Breast epithelium (tissue), 3 donors: ENCODE data around the gene USP3.

Experiments used
- CTCF ChIP-seq, 3 donors: fragments of 450-650 bp; IDR thresholded peaks; one replicate each; pipeline ENCODE4 v1.5.1; 2016 to 2017; ENCODE audit warnings: antibody characterized with exemption in 3 of 3, mild to moderate bottlenecking in 3 of 3, moderate library complexity in 3 of 3
- POLR2A ChIP-seq: fragments of 450-650 bp; IDR thresholded peaks from one replicate; pipeline ENCODE4 v1.6.1; 2016; ENCODE audit warnings: antibody characterized with exemption, mild to moderate bottlenecking, moderate library complexity
- POLR2AphosphoS5 ChIP-seq, 3 donors: sonication (generic); formaldehyde crosslinking; IDR thresholded peaks; one replicate each; pipeline ENCODE4 v1.6.1; 2017; ENCODE audit warnings: antibody characterized with exemption in 3 of 3

- TF ChIP-seq CTCF (IDR thresholded peaks at IDR 0.05) (no peak), POLR2A (no peak), POLR2AphosphoS5 (IDR thresholded peaks at IDR 0.05) (no peak)
Measured at GRCh38 chr15:63539998-63540397, 35.6 kb downstream of the USP3 start.
